GM19395 (cell line): ENCODE results near the gene ZKSCAN1.
"Not testable (repeated sequence)": the region's sequence is repeated elsewhere in the genome, so short reads cannot be mapped to it uniquely, and the experiment has no call there.

Source experiments
- ATAC-seq: cut with Tn5 transposase; IDR thresholded peaks from one replicate; pipeline ENCODE4 v1.9.1; 2021; ENCODE audit warnings: mild to moderate bottlenecking, moderate library complexity; ENCODE audit not compliant: unreplicated experiment

Gene ZKSCAN1

GRCh38 chr7:100015232-100016214, at the start of gene ZKSCAN1:
Gene ZKSCAN1 (plus strand): TSS chr7:100015596. CDS start chr7:100023507, 7,911 bp downstream.
- ATAC-seq = peak; percentile 86

DNA sequence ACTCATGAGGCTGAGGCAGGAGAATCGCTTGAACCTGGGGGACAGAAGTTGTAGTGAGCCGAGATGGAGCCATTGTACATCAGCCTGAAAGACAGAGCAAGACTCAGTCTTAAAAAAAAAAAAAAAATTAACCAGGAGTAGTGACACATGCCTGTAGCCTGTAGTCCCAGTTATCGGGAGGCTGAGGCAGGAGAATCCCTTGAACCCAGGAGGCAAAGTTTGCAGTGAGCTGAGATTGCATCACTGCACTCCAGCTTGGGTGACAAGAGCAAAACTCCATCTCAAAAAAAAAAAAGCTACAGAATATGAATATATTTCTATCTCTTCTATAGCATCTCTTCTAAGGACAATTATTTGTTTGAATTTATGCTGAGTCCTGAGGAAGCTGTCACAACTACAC, 46.1 kb upstream of the ZKSCAN1 start:
- ATAC-seq = no peak

- ATAC-seq = not testable (repeated sequence)
These were observed 45.6 kb upstream of the ZKSCAN1 start for GRCh38 chr7:99969813-99970212.

- no peak for ATAC-seq
These were observed 44.2 kb upstream of the ZKSCAN1 start for GRCh38 chr7:99971242-99971641.

GRCh38 chr7:99973817-99974216, 41.6 kb upstream of the ZKSCAN1 start:
- not testable (repeated sequence) for ATAC-seq

GRCh38 chr7:99974681-99975080, 40.7 kb upstream of the ZKSCAN1 start:
- no peak for ATAC-seq

DNA sequence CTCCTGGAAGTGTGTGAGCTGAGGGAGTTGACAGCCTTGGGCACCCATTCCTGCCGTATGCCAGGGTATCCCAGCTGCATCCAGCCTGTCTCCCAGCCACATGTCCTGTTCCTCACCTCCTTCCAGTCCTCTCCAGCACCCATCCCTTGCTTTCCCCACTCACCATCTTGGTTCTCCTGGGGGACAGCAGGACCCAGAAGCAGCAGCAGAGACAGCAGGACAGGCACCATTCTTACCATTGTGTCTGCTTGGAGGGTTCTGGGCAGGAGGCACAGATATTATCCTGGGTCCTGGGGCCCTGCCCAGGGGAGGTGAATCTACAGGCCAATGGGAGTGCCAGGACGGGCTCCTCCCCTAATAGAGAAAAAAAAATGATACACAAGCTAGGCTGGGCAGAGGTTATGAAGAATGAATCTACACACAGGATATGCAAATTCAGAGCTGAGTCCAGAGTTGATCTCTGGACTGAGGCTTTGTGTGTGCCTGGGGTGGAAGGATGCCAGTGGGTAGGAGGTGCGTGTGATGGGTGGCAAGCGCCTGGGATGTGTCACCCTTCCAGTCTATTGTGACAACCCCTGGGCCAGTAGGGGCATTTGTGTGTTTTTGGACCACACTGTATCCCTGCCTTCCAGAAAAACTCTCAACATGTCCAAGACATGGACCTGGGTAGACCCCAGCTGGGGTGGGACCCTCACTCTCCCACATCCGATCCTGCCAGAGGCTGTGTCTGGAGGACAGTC, 39.4 kb upstream of the ZKSCAN1 start, which contains the start of gene AZGP1:
AZGP1 (minus strand) TSS at position 250 of the 740 bp plus-strand sequence; CDS start at position 239, 11 bp downstream.
- ATAC-seq = no peak

DNA sequence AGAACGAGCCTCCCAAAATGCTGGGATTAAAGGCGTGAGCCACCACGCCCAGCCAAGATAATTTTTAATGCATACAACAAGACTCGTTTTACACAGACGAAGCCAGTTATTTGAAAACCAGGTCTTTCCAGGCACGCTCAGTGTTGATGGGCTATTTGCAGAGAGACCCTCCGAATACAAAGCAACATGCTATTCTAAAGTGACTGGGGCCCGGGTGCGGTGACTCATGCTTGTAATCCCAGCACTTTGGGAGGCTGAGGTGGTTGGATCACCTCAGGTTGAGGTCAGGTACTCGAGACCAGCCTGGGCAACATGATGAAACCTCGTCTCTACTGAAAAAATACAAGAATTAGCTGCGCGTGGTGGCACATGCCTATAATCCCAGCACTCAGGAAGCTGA, 38.8 kb upstream of the ZKSCAN1 start:
- no peak for ATAC-seq

DNA sequence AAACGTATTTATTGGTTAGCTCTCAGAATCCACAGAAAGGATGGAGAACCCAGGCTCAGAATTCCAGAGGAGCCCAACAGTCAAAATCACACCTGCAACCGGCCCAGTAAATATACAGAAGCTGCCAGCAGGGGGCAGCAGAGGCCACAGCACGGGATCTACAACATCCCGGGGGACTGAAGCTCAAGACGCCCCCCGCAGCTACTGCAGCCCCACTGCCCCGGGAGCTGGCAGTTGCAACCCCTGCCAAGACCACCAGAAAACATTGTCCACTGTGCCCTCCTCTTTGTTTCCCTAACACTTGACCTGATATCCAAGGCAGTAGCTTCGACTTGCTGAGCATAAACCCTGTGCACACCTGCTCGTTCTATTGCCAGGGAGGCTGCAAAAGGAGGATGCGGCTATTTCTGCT, 35.6 kb upstream of the ZKSCAN1 start:
- ATAC-seq = not testable (repeated sequence)

DNA sequence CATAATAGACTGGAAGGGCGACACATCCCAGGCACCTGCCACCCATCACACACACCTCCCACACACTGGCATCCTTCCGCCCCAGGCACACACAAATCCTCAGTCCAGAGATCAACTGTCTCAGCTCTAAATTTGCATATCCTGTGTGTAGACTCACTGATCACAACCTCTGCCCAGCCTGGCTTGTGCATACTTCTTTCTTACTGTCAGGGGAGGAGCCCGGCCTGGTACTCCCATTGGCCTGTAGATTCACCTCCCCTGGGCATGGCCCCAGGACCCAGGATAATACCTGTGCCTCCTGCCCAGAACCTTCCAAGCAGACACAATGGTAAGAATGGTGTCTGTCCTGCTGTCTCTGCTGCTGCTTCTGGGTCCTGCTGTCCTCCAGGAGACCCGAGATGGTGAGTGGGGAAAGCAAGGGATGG, 34.9 kb upstream of the ZKSCAN1 start:
- ATAC-seq = not testable (repeated sequence)

GRCh38 chr7:99981066-99981465, 34.3 kb upstream of the ZKSCAN1 start:
- ATAC-seq = not testable (repeated sequence)

DNA sequence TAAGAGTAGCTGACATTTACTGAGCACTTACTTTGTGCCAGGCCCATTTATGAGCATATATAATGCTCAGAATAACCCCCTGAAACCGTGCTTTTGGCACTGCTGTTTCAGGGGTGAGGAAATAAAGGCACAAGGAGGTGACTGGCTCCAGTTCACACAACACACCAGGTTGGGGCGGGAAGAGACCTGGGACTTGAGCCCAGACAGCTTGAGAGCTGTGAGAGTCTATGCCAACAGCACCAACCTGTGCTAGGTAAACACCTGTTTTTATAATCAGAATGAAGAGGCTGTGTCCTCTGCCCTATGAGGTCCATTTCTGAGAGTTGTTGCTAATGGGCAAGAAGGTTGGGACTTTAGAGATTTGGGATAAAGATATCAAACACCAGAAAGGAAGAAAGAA, 30.8 kb upstream of the ZKSCAN1 start:
- ATAC-seq = no peak

- ATAC-seq = not testable (repeated sequence)
These were observed 28.1 kb upstream of the ZKSCAN1 start for GRCh38 chr7:99987306-99987705.

DNA sequence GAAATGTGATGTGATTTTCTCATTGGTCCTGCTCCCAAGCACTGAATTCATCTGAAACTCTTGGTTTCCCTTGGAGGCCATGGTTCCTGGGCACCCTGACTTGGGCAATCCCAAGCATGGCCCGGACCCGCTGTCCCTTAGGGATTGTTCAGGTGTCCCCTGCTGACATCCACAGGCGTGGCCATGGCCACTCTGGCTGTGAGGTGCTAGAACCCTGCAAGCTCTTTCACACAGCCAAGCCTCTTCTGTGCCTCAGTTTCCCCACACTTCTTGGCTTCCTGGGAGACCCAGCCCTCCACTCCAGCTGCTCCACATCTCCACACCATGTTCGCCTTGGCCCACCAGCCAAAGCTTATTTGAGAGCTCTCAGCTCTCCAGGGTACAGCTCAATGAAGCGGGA, 27.6 kb upstream of the ZKSCAN1 start:
- no peak for ATAC-seq

- no peak for ATAC-seq
These were observed 24.9 kb upstream of the ZKSCAN1 start for GRCh38 chr7:99990460-99990852.

DNA sequence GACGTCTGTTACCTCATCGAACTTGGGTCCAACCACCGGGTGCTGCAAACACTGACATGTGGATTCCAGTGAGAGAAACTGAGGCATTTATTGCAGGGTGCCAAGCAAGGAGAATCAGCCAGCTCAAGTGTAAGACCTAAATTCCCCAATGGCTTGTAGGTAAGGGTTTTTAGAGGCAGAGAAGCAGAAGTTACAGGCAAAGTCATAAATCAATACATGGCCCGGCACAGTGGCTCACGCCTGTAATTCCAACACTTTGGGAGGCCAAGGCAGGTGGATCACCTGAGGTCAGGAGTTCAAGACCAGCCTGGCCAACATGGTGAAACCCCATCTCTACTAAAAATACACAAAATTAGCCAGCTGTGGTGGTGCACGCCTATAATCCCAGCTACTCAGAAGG, 23.9 kb upstream of the ZKSCAN1 start:
- ATAC-seq = not testable (repeated sequence)

GRCh38 chr7:99992330-99993038, 22.9 kb upstream of the ZKSCAN1 start:
- no peak for ATAC-seq

DNA sequence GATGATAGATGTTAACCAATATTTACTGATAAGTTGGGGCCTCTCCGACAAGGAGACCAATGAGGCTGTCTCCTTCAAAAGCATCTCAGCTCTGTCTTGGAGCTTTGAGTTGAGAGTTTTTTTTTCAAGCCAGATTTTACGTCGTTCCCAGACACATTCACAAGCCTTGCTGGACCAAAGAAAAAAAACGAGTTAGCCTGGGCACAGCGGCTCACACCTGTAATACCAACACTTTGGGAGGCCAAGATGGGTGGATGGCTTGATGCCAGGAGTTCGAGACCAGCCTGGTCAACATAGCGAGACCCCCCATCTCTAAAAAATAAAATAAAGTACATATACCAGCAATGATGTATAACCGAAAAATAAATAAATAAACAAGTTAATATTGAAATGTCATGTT, 20.6 kb upstream of the ZKSCAN1 start:
- no peak for ATAC-seq

GRCh38 chr7:99996755-99997544, 18.4 kb upstream of the ZKSCAN1 start:
- ATAC-seq = no peak

DNA sequence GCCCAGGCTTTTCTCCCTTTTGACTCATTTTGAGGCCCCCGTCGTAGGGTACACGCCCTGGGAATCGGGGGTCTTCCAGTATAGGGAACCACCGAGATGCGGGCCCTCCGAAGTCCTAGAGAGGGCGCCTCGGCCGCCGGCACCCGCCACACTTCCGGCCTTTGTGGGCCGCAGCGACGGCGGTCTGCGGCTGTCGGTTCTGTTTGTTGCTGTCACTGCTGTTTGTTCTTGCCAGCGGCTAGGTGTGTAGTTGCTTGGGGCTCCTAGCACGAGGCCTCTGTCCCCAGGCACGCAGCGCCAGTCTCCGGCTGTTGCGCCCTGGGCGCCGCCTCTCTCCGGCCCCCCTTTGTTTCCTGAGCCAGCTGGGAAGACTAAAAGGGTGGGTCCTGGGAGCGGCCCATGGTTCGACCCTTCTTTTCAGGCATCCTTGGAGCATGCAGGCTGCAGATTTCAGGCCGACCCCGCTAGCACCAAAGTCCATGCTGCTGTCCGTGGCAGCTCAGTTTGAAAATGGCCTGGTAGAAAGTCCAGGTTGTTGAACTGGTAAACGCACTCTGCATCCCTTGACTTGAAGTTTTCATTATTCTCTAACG, 17.8 kb upstream of the ZKSCAN1 start:
- ATAC-seq = no peak
